ENCODE measurements around the gene OR2T1. TPM values are rescaled to one million over a fixed set of nuclear protein-coding genes. Genes with fewer than 3 reads are reported as not detected.
"Not testable (repeated sequence)": the region's sequence is repeated elsewhere in the genome, so short reads cannot be mapped to it uniquely, and the experiment has no call there.

OR2T1 gene
- polyA plus RNA-seq, 4 donors, result not detected

- not testable (repeated sequence) for H3K4me1 ChIP-seq (ENCODE audit: control insufficient read depth in 3 of 3, insufficient read depth in 2 of 3, low read depth in 1 of 3, low read length in 2 of 3); H3K9me3 ChIP-seq (ENCODE audit: control insufficient read depth in 2 of 2, insufficient read depth in 1 of 2, low read depth in 1 of 2, low read length in 1 of 2); H3K36me3 ChIP-seq (ENCODE audit: control insufficient read depth in 3 of 3, insufficient read depth in 2 of 3, low read depth in 1 of 3, low read length in 3 of 3); H3K27ac ChIP-seq (ENCODE audit: low read depth in 1 of 3, low read length in 2 of 3); H3K27me3 ChIP-seq (ENCODE audit: control insufficient read depth in 3 of 3, insufficient read depth in 3 of 3, low read length in 3 of 3); H3K4me3 ChIP-seq (ENCODE audit: low read depth in 1 of 3, low read length in 3 of 3); FAIRE-seq; DNase-seq
- 82 to 87% (median 84%) methylated on average over 3 of the region's 3 CpGs for WGBS, 3 donors
Observed at GRCh38 chr1:248428192-248428533, 25.3 kb downstream of the OR2T1 start.

GRCh38 chr1:248431683-248432082 is 28.8 kb downstream of the OR2T1 start:
- not testable (repeated sequence) for FAIRE-seq; H3K4me1 ChIP-seq (ENCODE audit: control insufficient read depth in 3 of 3, insufficient read depth in 2 of 3, low read depth in 1 of 3, low read length in 2 of 3)
- WGBS, 3 donors, result 57 to 75% (median 72%) methylated on average over 10 to 11 of the region's 11 CpGs

GRCh38 chr1:248432201-248432600 is 29.4 kb downstream of the OR2T1 start:
- DNase-seq; H3K27ac ChIP-seq (ENCODE audit: low read depth in 1 of 3, low read length in 2 of 3); FAIRE-seq; H3K27me3 ChIP-seq (ENCODE audit: control insufficient read depth in 3 of 3, insufficient read depth in 3 of 3, low read length in 3 of 3); H3K9me3 ChIP-seq (ENCODE audit: control insufficient read depth in 2 of 2, insufficient read depth in 1 of 2, low read depth in 1 of 2, low read length in 1 of 2); H3K4me3 ChIP-seq (ENCODE audit: low read depth in 1 of 3, low read length in 3 of 3); H3K4me1 ChIP-seq (ENCODE audit: control insufficient read depth in 3 of 3, insufficient read depth in 2 of 3, low read depth in 1 of 3, low read length in 2 of 3); H3K36me3 ChIP-seq (ENCODE audit: control insufficient read depth in 3 of 3, insufficient read depth in 2 of 3, low read depth in 1 of 3, low read length in 3 of 3): not testable (repeated sequence)
- 56 to 73% (median 63%) methylated on average over 4 of the region's 4 CpGs for WGBS, 3 donors

More at GRCh38 chr1:248431683-248432082, 28.8 kb downstream of the OR2T1 start:
- H3K4me3 ChIP-seq (ENCODE audit: low read depth in 1 of 3, low read length in 3 of 3); H3K36me3 ChIP-seq (ENCODE audit: control insufficient read depth in 3 of 3, insufficient read depth in 2 of 3, low read depth in 1 of 3, low read length in 3 of 3); H3K27me3 ChIP-seq (ENCODE audit: control insufficient read depth in 3 of 3, insufficient read depth in 3 of 3, low read length in 3 of 3); H3K9me3 ChIP-seq (ENCODE audit: control insufficient read depth in 2 of 2, insufficient read depth in 1 of 2, low read depth in 1 of 2, low read length in 1 of 2); H3K27ac ChIP-seq (ENCODE audit: low read depth in 1 of 3, low read length in 2 of 3): not testable (repeated sequence)
- DNase-seq, result peak in 1 of 2 donors; percentile 27

- not testable (repeated sequence) for DNase-seq; H3K36me3 ChIP-seq (ENCODE audit: control insufficient read depth in 3 of 3, insufficient read depth in 2 of 3, low read depth in 1 of 3, low read length in 3 of 3); H3K4me3 ChIP-seq (ENCODE audit: low read depth in 1 of 3, low read length in 3 of 3); H3K27ac ChIP-seq (ENCODE audit: low read depth in 1 of 3, low read length in 2 of 3); H3K4me1 ChIP-seq (ENCODE audit: control insufficient read depth in 3 of 3, insufficient read depth in 2 of 3, low read depth in 1 of 3, low read length in 2 of 3); FAIRE-seq; H3K9me3 ChIP-seq (ENCODE audit: control insufficient read depth in 2 of 2, insufficient read depth in 1 of 2, low read depth in 1 of 2, low read length in 1 of 2); H3K27me3 ChIP-seq (ENCODE audit: control insufficient read depth in 3 of 3, insufficient read depth in 3 of 3, low read length in 3 of 3)
- 95 to 97% (median 96%) methylated on average over 26 to 32 of the region's 38 CpGs for WGBS, 3 donors
Observed at GRCh38 chr1:248433811-248434415, 31.1 kb downstream of the OR2T1 start.

- H3K9me3 ChIP-seq (ENCODE audit: control insufficient read depth in 2 of 2, insufficient read depth in 1 of 2, low read depth in 1 of 2, low read length in 1 of 2); H3K27me3 ChIP-seq (ENCODE audit: control insufficient read depth in 3 of 3, insufficient read depth in 3 of 3, low read length in 3 of 3); FAIRE-seq; DNase-seq; H3K4me3 ChIP-seq (ENCODE audit: low read depth in 1 of 3, low read length in 3 of 3); H3K36me3 ChIP-seq (ENCODE audit: control insufficient read depth in 3 of 3, insufficient read depth in 2 of 3, low read depth in 1 of 3, low read length in 3 of 3); H3K27ac ChIP-seq (ENCODE audit: low read depth in 1 of 3, low read length in 2 of 3); H3K4me1 ChIP-seq (ENCODE audit: control insufficient read depth in 3 of 3, insufficient read depth in 2 of 3, low read depth in 1 of 3, low read length in 2 of 3): not testable (repeated sequence)
- 83 to 91% (median 90%) methylated on average over 4 of the region's 6 CpGs for WGBS, 3 donors
Observed at GRCh38 chr1:248434913-248435312, 32.1 kb downstream of the OR2T1 start.

GRCh38 chr1:248436303-248436702 is 33.5 kb downstream of the OR2T1 start:
- DNase-seq; H3K4me1 ChIP-seq (ENCODE audit: control insufficient read depth in 3 of 3, insufficient read depth in 2 of 3, low read depth in 1 of 3, low read length in 2 of 3); H3K27ac ChIP-seq (ENCODE audit: low read depth in 1 of 3, low read length in 2 of 3); H3K36me3 ChIP-seq (ENCODE audit: control insufficient read depth in 3 of 3, insufficient read depth in 2 of 3, low read depth in 1 of 3, low read length in 3 of 3); FAIRE-seq; H3K9me3 ChIP-seq (ENCODE audit: control insufficient read depth in 2 of 2, insufficient read depth in 1 of 2, low read depth in 1 of 2, low read length in 1 of 2); H3K27me3 ChIP-seq (ENCODE audit: control insufficient read depth in 3 of 3, insufficient read depth in 3 of 3, low read length in 3 of 3); H3K4me3 ChIP-seq (ENCODE audit: low read depth in 1 of 3, low read length in 3 of 3): not testable (repeated sequence)
- 68 to 80% (median 74%) methylated on average over 3 of the region's 3 CpGs for WGBS, 3 donors

GRCh38 chr1:248438668-248439067 is 35.8 kb downstream of the OR2T1 start:
- not testable (repeated sequence) for H3K27me3 ChIP-seq (ENCODE audit: control insufficient read depth in 3 of 3, insufficient read depth in 3 of 3, low read length in 3 of 3); FAIRE-seq; H3K9me3 ChIP-seq (ENCODE audit: control insufficient read depth in 2 of 2, insufficient read depth in 1 of 2, low read depth in 1 of 2, low read length in 1 of 2); H3K4me3 ChIP-seq (ENCODE audit: low read depth in 1 of 3, low read length in 3 of 3); H3K4me1 ChIP-seq (ENCODE audit: control insufficient read depth in 3 of 3, insufficient read depth in 2 of 3, low read depth in 1 of 3, low read length in 2 of 3); H3K36me3 ChIP-seq (ENCODE audit: control insufficient read depth in 3 of 3, insufficient read depth in 2 of 3, low read depth in 1 of 3, low read length in 3 of 3); H3K27ac ChIP-seq (ENCODE audit: low read depth in 1 of 3, low read length in 2 of 3); DNase-seq
- WGBS, 3 donors, result 26 to 71% (median 56%) methylated on average over 1 of the region's 1 CpG

GRCh38 chr1:248439283-248439682 is 36.4 kb downstream of the OR2T1 start:
- H3K27ac ChIP-seq (ENCODE audit: low read depth in 1 of 3, low read length in 2 of 3); DNase-seq; H3K9me3 ChIP-seq (ENCODE audit: control insufficient read depth in 2 of 2, insufficient read depth in 1 of 2, low read depth in 1 of 2, low read length in 1 of 2); H3K36me3 ChIP-seq (ENCODE audit: control insufficient read depth in 3 of 3, insufficient read depth in 2 of 3, low read depth in 1 of 3, low read length in 3 of 3); H3K4me3 ChIP-seq (ENCODE audit: low read depth in 1 of 3, low read length in 3 of 3); H3K27me3 ChIP-seq (ENCODE audit: control insufficient read depth in 3 of 3, insufficient read depth in 3 of 3, low read length in 3 of 3); H3K4me1 ChIP-seq (ENCODE audit: control insufficient read depth in 3 of 3, insufficient read depth in 2 of 3, low read depth in 1 of 3, low read length in 2 of 3); FAIRE-seq: not testable (repeated sequence)
- WGBS, 3 donors, result 57 to 65% (median 58%) methylated on average over 5 of the region's 5 CpGs
